ENCODE measurements around the gene HIP1. TPM values are rescaled to one million over a fixed set of nuclear protein-coding genes. Genes with fewer than 3 reads are reported as not detected.
"Not testable (repeated sequence)": the region's sequence is repeated elsewhere in the genome, so short reads cannot be mapped to it uniquely, and the experiment has no call there.

The HIP1 gene
- total RNA-seq, 1 experiment from 2014 or later: 32.0 TPM

GRCh38 chr7:75532639-75533038 is 206.1 kb downstream of the HIP1 start:
- no peaks in the 10 kb centered on the region; the same call in 1 of the 2 replicates for H3K36me3 ChIP-seq (ENCODE audit: low read depth)
- ChIA-PET POLR2A (ENCODE audit: unreplicated experiment) (no interaction called here), CTCF (interaction anchor here (0.8 kb wide), 1 partner anchor 160 kb away, joined by 3 read pairs; no protein-coding TSS in a partner anchor)
- no peak for DNase-seq
- BruUV-seq (replicated peaks): no TSS peak
- no peak overlapping the region for H3K4me2 ChIP-seq
- peaks cover 50% of the 10 kb centered on the region for H3F3A ChIP-seq (ENCODE audit: insufficient read depth, low read depth)
- H3K27me3 ChIP-seq (ENCODE audit: insufficient read depth, low read depth): no peaks in the 10 kb centered on the region
- 0 out of 2 replicates have a peak, but pooled peaks cover 2% of the 10 kb centered on the region for H3K79me2 ChIP-seq (ENCODE audit: low read depth)
- H3K9me3 ChIP-seq (ENCODE audit: insufficient read depth, low read depth): no peaks in the 10 kb centered on the region
- peaks cover 34% of the 10 kb centered on the region for H3K4me1 ChIP-seq (replicated peaks; ENCODE audit: insufficient read depth)
- H3K9me2 ChIP-seq (ENCODE audit: insufficient read depth): no peaks in the 10 kb centered on the region
- no peak overlapping the region for H2AFZ ChIP-seq
- no peak overlapping the region for H3K27ac ChIP-seq
- intact Hi-C loops (cut with micrococcal nuclease; ENCODE audit: unreplicated experiment): loop anchor here (5.0 to 10.0 kb wide), 2 partner anchors 105 to 202 kb away; partner anchors contain the start of gene HIP1
- no peak overlapping the region for H3K4me3 ChIP-seq
- no peaks in the 10 kb centered on the region for H4K20me1 ChIP-seq (ENCODE audit: insufficient read depth)
- TF ChIP-seq EZH2 (IDR thresholded peaks at IDR 0.05; ENCODE audit: low read depth) (no peak), CTCF (conservative IDR thresholded peaks at IDR 0.05) (no peak)

GRCh38 chr7:75531359-75531821 is 207.4 kb downstream of the HIP1 start:
- Histone ChIP-seq H3F3A (ENCODE audit: insufficient read depth, low read depth) (peaks cover 50% of the 10 kb centered on the region), H3K4me1 (replicated peaks; ENCODE audit: insufficient read depth) (peaks cover 37% of the 10 kb centered on the region), H3K4me3 (no peak overlapping the region), H3K9me2 (ENCODE audit: insufficient read depth) (no peaks in the 10 kb centered on the region), H4K20me1 (ENCODE audit: insufficient read depth) (0 out of 2 replicates have a peak, but pooled peaks cover 6% of the 10 kb centered on the region), H3K27me3 (ENCODE audit: insufficient read depth, low read depth) (no peaks in the 10 kb centered on the region), H3K9me3 (ENCODE audit: insufficient read depth, low read depth) (no peaks in the 10 kb centered on the region), H2AFZ (no peak overlapping the region), H3K4me2 (peak overlapping the region; percentile 56), H3K79me2 (ENCODE audit: low read depth) (peaks cover 14% of the 10 kb centered on the region), H3K27ac (peak overlapping the region; percentile 48), H3K36me3 (ENCODE audit: low read depth) (no peaks in the 10 kb centered on the region)
- POLR2A ChIA-PET (ENCODE audit: unreplicated experiment): interaction anchor here (0.6 to 1.1 kb wide), 4 partner anchors 8 to 1427 kb away, joined by 4 to 17 read pairs (median 6); no protein-coding TSS in a partner anchor
- no TSS peak for BruUV-seq (replicated peaks)
- CTCF ChIA-PET: no interaction called here
- TF ChIP-seq EZH2 (IDR thresholded peaks at IDR 0.05; ENCODE audit: low read depth): no peak
- no peak for TF ChIP-seq CTCF (conservative IDR thresholded peaks at IDR 0.05)
- intact Hi-C loops (cut with micrococcal nuclease; ENCODE audit: unreplicated experiment): loop anchor here (2.0 to 10.0 kb wide), 3 partner anchors 63 to 203 kb away; partner anchors contain the start of gene HIP1
- peak; percentile 80 to 94 for DNase-seq

GRCh38 chr7:75527224-75527722 is 211.5 kb downstream of the HIP1 start:
- intact Hi-C loops (cut with micrococcal nuclease; ENCODE audit: unreplicated experiment): loop anchor here (5.0 kb wide), 2 partner anchors 40 to 235 kb away; no protein-coding TSS in a partner anchor
- H3K9me3 ChIP-seq (ENCODE audit: insufficient read depth, low read depth); H3K27ac ChIP-seq; BruUV-seq (replicated peaks); POLR2A ChIA-PET (ENCODE audit: unreplicated experiment); H4K20me1 ChIP-seq (ENCODE audit: insufficient read depth); H3K9me2 ChIP-seq (ENCODE audit: insufficient read depth); H3K27me3 ChIP-seq (ENCODE audit: insufficient read depth, low read depth); CTCF ChIA-PET: not testable (repeated sequence)
- H3K79me2 ChIP-seq (ENCODE audit: low read depth): peaks cover 29% of the 10 kb centered on the region
- H2AFZ ChIP-seq: peak overlapping the region; percentile 73
- H3K36me3 ChIP-seq (ENCODE audit: low read depth): peaks cover 23% of the 10 kb centered on the region
- H3K4me1 ChIP-seq (replicated peaks; ENCODE audit: insufficient read depth): peaks cover 24% of the 10 kb centered on the region
- H3K4me2 ChIP-seq: peak overlapping the region; percentile 100
- DNase-seq: peak in 1 of 2 experiments; percentile 11
- H3F3A ChIP-seq (ENCODE audit: insufficient read depth, low read depth): peaks cover 23% of the 10 kb centered on the region
- peak overlapping the region; percentile 82 for H3K4me3 ChIP-seq

- H3K4me2 ChIP-seq; H2AFZ ChIP-seq; BruUV-seq (replicated peaks); H3K4me1 ChIP-seq (replicated peaks; ENCODE audit: insufficient read depth); H3K9me2 ChIP-seq (ENCODE audit: insufficient read depth); H3K27me3 ChIP-seq (ENCODE audit: insufficient read depth, low read depth); H3F3A ChIP-seq (ENCODE audit: insufficient read depth, low read depth); H3K27ac ChIP-seq; CTCF ChIA-PET; POLR2A ChIA-PET (ENCODE audit: unreplicated experiment); intact Hi-C loops (cut with micrococcal nuclease; ENCODE audit: unreplicated experiment); DNase-seq; H4K20me1 ChIP-seq (ENCODE audit: insufficient read depth); H3K4me3 ChIP-seq: not testable (repeated sequence)
- Histone ChIP-seq H3K36me3 (ENCODE audit: low read depth) (peaks cover 23% of the 10 kb centered on the region), H3K79me2 (ENCODE audit: low read depth) (peaks cover 26% of the 10 kb centered on the region), H3K9me3 (ENCODE audit: insufficient read depth, low read depth) (peaks cover 11% of the 10 kb centered on the region; the same call in 1 of the 2 replicates)
Measured at GRCh38 chr7:75521727-75522126, 217.0 kb downstream of the HIP1 start.

GRCh38 chr7:75518842-75519241 is 219.9 kb downstream of the HIP1 start:
- H2AFZ ChIP-seq; intact Hi-C loops (cut with micrococcal nuclease; ENCODE audit: unreplicated experiment); H3K27ac ChIP-seq; DNase-seq; BruUV-seq (replicated peaks); H3K4me3 ChIP-seq; H3K4me2 ChIP-seq; H3K27me3 ChIP-seq (ENCODE audit: insufficient read depth, low read depth); H3F3A ChIP-seq (ENCODE audit: insufficient read depth, low read depth); H3K4me1 ChIP-seq (replicated peaks; ENCODE audit: insufficient read depth); H4K20me1 ChIP-seq (ENCODE audit: insufficient read depth); H3K9me2 ChIP-seq (ENCODE audit: insufficient read depth); CTCF ChIA-PET; POLR2A ChIA-PET (ENCODE audit: unreplicated experiment): not testable (repeated sequence)
- H3K36me3 ChIP-seq (ENCODE audit: low read depth): peaks cover 13% of the 10 kb centered on the region
- peaks cover 11% of the 10 kb centered on the region; the same call in 1 of the 2 replicates for H3K9me3 ChIP-seq (ENCODE audit: insufficient read depth, low read depth)
- peaks cover 13% of the 10 kb centered on the region for H3K79me2 ChIP-seq (ENCODE audit: low read depth)

- H4K20me1 ChIP-seq (ENCODE audit: insufficient read depth); H3F3A ChIP-seq (ENCODE audit: insufficient read depth, low read depth); DNase-seq; BruUV-seq (replicated peaks); POLR2A ChIA-PET (ENCODE audit: unreplicated experiment); H3K4me1 ChIP-seq (replicated peaks; ENCODE audit: insufficient read depth); H3K27ac ChIP-seq; H3K27me3 ChIP-seq (ENCODE audit: insufficient read depth, low read depth); H3K4me2 ChIP-seq; H3K4me3 ChIP-seq; H3K9me3 ChIP-seq (ENCODE audit: insufficient read depth, low read depth); CTCF ChIA-PET; H2AFZ ChIP-seq; H3K79me2 ChIP-seq (ENCODE audit: low read depth); intact Hi-C loops (cut with micrococcal nuclease; ENCODE audit: unreplicated experiment); H3K9me2 ChIP-seq (ENCODE audit: insufficient read depth); H3K36me3 ChIP-seq (ENCODE audit: low read depth): not testable (repeated sequence)
Measured at GRCh38 chr7:75509033-75509432, 229.7 kb downstream of the HIP1 start.

Data from PC-9 (cell line).